Fibroblast of lung (primary cell): Measurements from ENCODE around the gene ZNF862. TPM values are rescaled to one million over a fixed set of nuclear protein-coding genes. Genes with fewer than 3 reads are reported as not detected.

Source experiments
- DNase-seq, 2 donors: peaks; one replicate each; pipeline versions ENCODE4 v3.0.0 to v3.0.0-alpha.2; 2010; ENCODE audit warnings: low read depth in 2 of 2
- H2AFZ ChIP-seq: 2 replicates; pipeline ENCODE4 v1.5.1; 2012; ENCODE audit warnings: low read length, control low read depth, inconsistent platforms
- H3K27ac ChIP-seq: 2 replicates; pipeline ENCODE4 v1.5.1; 2011; ENCODE audit warnings: low read length, control low read depth; ENCODE audit not compliant: insufficient read depth
- H3K27me3 ChIP-seq: 2 replicates; pipeline ENCODE4 v1.5.1; 2011; ENCODE audit warnings: mild to moderate bottlenecking, low read length; ENCODE audit not compliant: control insufficient read depth, insufficient read depth
- H3K36me3 ChIP-seq: 2 replicates; pipeline ENCODE4 v1.5.1; 2011; ENCODE audit warnings: low read length; ENCODE audit not compliant: control insufficient read depth, insufficient read depth
- H3K4me1 ChIP-seq: 2 replicates; pipeline ENCODE4 v1.5.1; 2011; ENCODE audit warnings: low read length; ENCODE audit not compliant: control insufficient read depth, insufficient read depth; ENCODE audit errors: extremely low read depth
- H3K4me2 ChIP-seq: 2 replicates; pipeline ENCODE4 v1.5.1; 2011; ENCODE audit warnings: low read length, control low read depth; ENCODE audit not compliant: insufficient read depth; ENCODE audit errors: extremely low read depth
- H3K4me3 ChIP-seq, 4 experiments: fragments of 200-600 bp in 1 of 4; sonication (generic) in 1 of 4; replicated peaks in 1 of 4; 2 replicates each; pipeline ENCODE4 v1.5.1; 2011 to 2016; ENCODE audit warnings: low read length in 4 of 4, low read depth in 3 of 4, mild to moderate bottlenecking in 3 of 4, control low read depth in 2 of 4, inconsistent platforms in 1 of 4, mixed read lengths in 1 of 4; ENCODE audit not compliant: insufficient read depth in 1 of 4; ENCODE audit errors: control extremely low read depth in 1 of 4
- H3K79me2 ChIP-seq: 2 replicates; pipeline ENCODE4 v1.5.1; 2012; ENCODE audit warnings: mild to moderate bottlenecking, low read length, inconsistent platforms; ENCODE audit not compliant: control insufficient read depth, insufficient read depth
- H3K9ac ChIP-seq: 2 replicates; pipeline ENCODE4 v1.5.1; 2011; ENCODE audit warnings: mild to moderate bottlenecking, low read length, control low read depth; ENCODE audit not compliant: insufficient read depth
- H3K9me3 ChIP-seq: 2 replicates; pipeline ENCODE4 v1.5.1; 2012; ENCODE audit warnings: low read depth, low read length; ENCODE audit not compliant: control insufficient read depth, insufficient read depth
- H4K20me1 ChIP-seq: 2 replicates; pipeline ENCODE4 v1.5.1; 2011; ENCODE audit warnings: low read length; ENCODE audit not compliant: control insufficient read depth, insufficient read depth; ENCODE audit errors: extremely low read depth
- CTCF ChIP-seq, 2 donors: IDR thresholded peaks in 1 of 2; conservative IDR thresholded peaks in 1 of 2; 1 replicate in 1 of 2; 2 replicates in 1 of 2; pipeline ENCODE4 v1.5.1; 2011 to 2012; ENCODE audit warnings: low read length in 2 of 2, control low read depth in 1 of 2, inconsistent platforms in 1 of 2, low read depth in 1 of 2, mild to moderate bottlenecking in 1 of 2
- EZH2 ChIP-seq: IDR thresholded peaks from 2 replicates; pipeline ENCODE4 v1.5.1; 2012; ENCODE audit warnings: low read length, control low read depth, mild to moderate bottlenecking; ENCODE audit errors: missing control alignments
- polyA plus RNA-seq, 2 donors: library from polyadenylated mRNA; depleted of rRNA in 1 of 2; stranded (reverse) in 1 of 2; unstranded in 1 of 2; fragments of >200 nt; gene quantifications; 2 replicates each; pipeline ENCODE4 v1.2.1, GENCODE V29; 2011 to 2012; ENCODE audit warnings: missing spikeins in 1 of 2
- total RNA-seq: library from RNA; depleted of rRNA; stranded (reverse); fragments of >200 nt; gene quantifications from 2 replicates; pipeline ENCODE4 v1.2.1, GENCODE V29; 2014

Gene ZNF862
- total and polyA plus RNA-seq, 2 donors (not counting 1 experiment from before 2014, with no cell fraction given), result 4.7 to 10.9 TPM

- H4K20me1 ChIP-seq, result no peaks in the 10 kb centered on the region
- H3K9ac ChIP-seq, result no peak overlapping the region
- H2AFZ ChIP-seq, result no peak overlapping the region
- H3K4me3 ChIP-seq, result no peak overlapping the region
- no peak for DNase-seq
- H3K27me3 ChIP-seq, result no peaks in the 10 kb centered on the region
- no peaks in the 10 kb centered on the region for H3K4me1 ChIP-seq
- no peaks in the 10 kb centered on the region for H3K9me3 ChIP-seq
- no peak for TF ChIP-seq CTCF (conservative IDR thresholded peaks at IDR 0.05 in 1 of 2, IDR thresholded peaks at IDR 0.05 in 1 of 2; ENCODE audit: low read depth in 1 of 2, low read length in 2 of 2)
- no peak for TF ChIP-seq EZH2
- no peaks in the 10 kb centered on the region for H3K36me3 ChIP-seq
- no peak overlapping the region for H3K4me2 ChIP-seq
- no peak overlapping the region for H3K27ac ChIP-seq
- H3K79me2 ChIP-seq, result peaks cover 5% of the 10 kb centered on the region
Observed at GRCh38 chr7:149834601-149835000, 3.6 kb upstream of the ZNF862 start.

- H2AFZ ChIP-seq, result no peak overlapping the region
- H3K4me3 ChIP-seq, result no peak overlapping the region
- H3K27ac ChIP-seq, result no peak overlapping the region
- H3K27me3 ChIP-seq, result no peaks in the 10 kb centered on the region
- no peaks in the 10 kb centered on the region for H3K9me3 ChIP-seq
- no peak for TF ChIP-seq EZH2
- TF ChIP-seq CTCF (conservative IDR thresholded peaks at IDR 0.05 in 1 of 2, IDR thresholded peaks at IDR 0.05 in 1 of 2; ENCODE audit: low read depth in 1 of 2, low read length in 2 of 2), result no peak
- no peak overlapping the region for H3K9ac ChIP-seq
- H3K36me3 ChIP-seq, result no peaks in the 10 kb centered on the region
- no peaks in the 10 kb centered on the region for H4K20me1 ChIP-seq
- no peak for DNase-seq
- H3K4me2 ChIP-seq, result no peak overlapping the region
- no peaks in the 10 kb centered on the region for H3K4me1 ChIP-seq
- peaks cover 6% of the 10 kb centered on the region for H3K79me2 ChIP-seq
Observed at GRCh38 chr7:149836434-149836833, 1.7 kb upstream of the ZNF862 start.

- peak overlapping the region; percentile 25 for H3K4me2 ChIP-seq
- TF ChIP-seq CTCF (conservative IDR thresholded peaks at IDR 0.05 in 1 of 2, IDR thresholded peaks at IDR 0.05 in 1 of 2; ENCODE audit: low read depth in 1 of 2, low read length in 2 of 2), result no peak
- no peak for TF ChIP-seq EZH2
- H3K4me3 ChIP-seq, result no peak overlapping the region
- H3K79me2 ChIP-seq, result peaks cover 6% of the 10 kb centered on the region
- H4K20me1 ChIP-seq, result no peaks in the 10 kb centered on the region
- peak overlapping the region; percentile 44 for H2AFZ ChIP-seq
- H3K36me3 ChIP-seq, result no peaks in the 10 kb centered on the region
- H3K4me1 ChIP-seq, result no peaks in the 10 kb centered on the region
- no peak overlapping the region for H3K27ac ChIP-seq
- no peaks in the 10 kb centered on the region for H3K27me3 ChIP-seq
- no peak overlapping the region for H3K9ac ChIP-seq
- no peaks in the 10 kb centered on the region for H3K9me3 ChIP-seq
- no peak for DNase-seq
Observed at GRCh38 chr7:149837564-149838223, 481 bp upstream of the ZNF862 start.
